GM12878 (cell line): ENCODE data around the gene SPATC1L. TPM values are rescaled to one million over a fixed set of nuclear protein-coding genes. Genes with fewer than 3 reads are reported as not detected.

Experiments used
- ASH2L ChIP-seq: fragments of 300-600, 200-600 bp; sonication (generic); IDR thresholded peaks from 2 replicates; pipeline ENCODE4 v1.6.1; 2017; ENCODE audit warnings: low read depth, mild to moderate bottlenecking, borderline replicate concordance
- ETV6 ChIP-seq, 2 experiments: fragments of 450-650 bp in 1 of 2; IDR thresholded peaks in 1 of 2; conservative IDR thresholded peaks in 1 of 2; 2 replicates each; pipeline ENCODE4 v1.6.1; 2014; ENCODE audit warnings: antibody characterized with exemption in 1 of 2, borderline replicate concordance in 1 of 2, low read depth in 1 of 2, mild to moderate bottlenecking in 1 of 2, moderate library complexity in 1 of 2
- HCFC1 ChIP-seq: fragments of 150-350 bp; IDR thresholded peaks from 2 replicates; pipeline ENCODE4 v1.6.1; 2014; ENCODE audit warnings: low read length
- HDGF ChIP-seq: fragments of 450-650 bp; IDR thresholded peaks from 2 replicates; pipeline ENCODE4 v1.6.1; 2016; ENCODE audit warnings: antibody characterized with exemption
- SUZ12 ChIP-seq: fragments of 200-600 bp; sonication (generic); IDR thresholded peaks from one replicate; pipeline ENCODE4 v1.6.1; 2018; ENCODE audit warnings: antibody characterized with exemption, mild to moderate bottlenecking; ENCODE audit not compliant: unreplicated experiment
- YBX1 ChIP-seq: fragments of 450-650 bp; IDR thresholded peaks from 2 replicates; pipeline ENCODE4 v1.6.1; 2016; ENCODE audit warnings: antibody characterized with exemption
- polyA plus RNA-seq, 11 experiments: library from polyadenylated mRNA; depleted of rRNA in 4 of 11; unstranded in 6 of 11; stranded (reverse) in 5 of 11; fragments of >200 nt; fragmentation: Nextera tagmentation in 4 of 11; fragmentation: Illumina TruSeq in 1 of 11; extraction: Ambion mirVana in 4 of 11; extraction: Trizol in 1 of 11; gene quantifications; 1 replicate in 1 of 11; 2 replicates in 10 of 11; pipeline versions ENCODE4 v1.2.1 to v1.2.3, GENCODE V29; 2011 to 2016; ENCODE audit warnings: inconsistent platforms in 2 of 11, missing spikeins in 2 of 11, low read depth in 1 of 11
- total RNA-seq, 4 experiments: library from RNA; depleted of rRNA in 3 of 4; stranded (reverse); fragments of >200 nt in 3 of 4; fragmentation: Illumina TruSeq in 1 of 4; extraction: Trizol in 1 of 4; gene quantifications; 2 replicates each; pipeline versions ENCODE4 v1.2.1 to v1.2.3, GENCODE V29; 2013 to 2021
- TF ChIP-seq, protein P1 (sequence below): IDR thresholded peaks from 2 replicates; pipeline ENCODE4 v1.6.1; 2011; ENCODE audit warnings: mild to moderate bottlenecking, low read depth, low read length, moderate library complexity; ENCODE audit not compliant: insufficient replicate concordance
- TF ChIP-seq, protein P2 (sequence below): IDR thresholded peaks from 2 replicates; pipeline ENCODE4 v1.6.1; 2011; ENCODE audit warnings: low read depth, mild to moderate bottlenecking, low read length, moderate library complexity, borderline replicate concordance; ENCODE audit errors: extremely low read depth

SPATC1L gene
- total and polyA plus RNA-seq, 10 of the 15 experiments (the other 5 are each of a cell fraction or from before 2014, with no cell fraction given) = 1.4 to 16.0 (median 7.0) TPM; not detected in 2

DNA sequence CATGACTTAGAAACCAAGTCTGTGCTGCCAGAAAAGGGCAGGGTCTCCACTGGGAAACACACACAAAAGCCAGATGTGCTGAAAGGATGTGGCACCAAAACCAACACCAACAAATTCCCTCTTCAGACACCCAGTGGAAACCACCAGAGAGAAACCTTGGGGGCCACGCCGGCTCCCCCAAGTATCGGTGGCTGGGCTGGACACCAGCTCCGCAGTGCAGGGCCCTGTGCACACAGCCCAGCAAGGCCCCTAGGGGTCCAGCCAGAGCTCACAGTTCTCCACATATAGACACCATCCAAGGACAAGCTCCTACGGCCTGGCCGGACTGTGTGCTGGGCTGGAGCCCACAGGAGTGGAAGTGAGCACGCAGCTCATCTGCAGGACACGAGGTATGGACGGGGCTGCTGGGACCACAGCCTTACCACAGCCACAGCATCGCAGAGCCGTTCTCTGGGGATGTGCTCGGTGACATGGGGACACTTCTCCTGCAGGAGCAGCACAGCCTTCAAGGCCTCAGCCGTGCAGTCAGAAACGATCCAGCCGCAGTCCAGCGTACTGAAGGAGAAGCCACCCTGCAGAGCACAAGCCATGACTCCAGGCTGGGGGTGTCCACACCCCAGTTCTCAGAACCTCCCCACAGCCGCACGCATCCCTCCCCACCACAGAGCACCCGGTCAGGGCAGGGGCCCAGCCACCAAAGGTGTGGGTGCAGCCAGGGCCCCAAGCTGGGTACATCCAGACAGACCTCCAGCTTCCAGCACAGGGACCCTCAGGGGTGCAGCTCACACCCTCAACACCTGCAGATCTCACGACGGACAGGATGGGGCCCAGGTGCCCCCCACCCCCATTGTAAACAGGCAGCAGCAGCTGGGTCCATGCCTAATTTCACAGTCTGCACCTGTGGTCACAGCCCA is 23.0 kb upstream of the SPATC1L start (continued):
- TF ChIP-seq HDGF (no peak), ASH2L (no peak), HCFC1 (no peak), SUZ12 (no peak), ETV6 (conservative IDR thresholded peaks at IDR 0.05 in 1 of 2, IDR thresholded peaks at IDR 0.05 in 1 of 2; ENCODE audit: borderline replicate concordance in 1 of 2, low read depth in 1 of 2) (no peak), YBX1 (no peak)
- TF ChIP-seq, protein P1, sequence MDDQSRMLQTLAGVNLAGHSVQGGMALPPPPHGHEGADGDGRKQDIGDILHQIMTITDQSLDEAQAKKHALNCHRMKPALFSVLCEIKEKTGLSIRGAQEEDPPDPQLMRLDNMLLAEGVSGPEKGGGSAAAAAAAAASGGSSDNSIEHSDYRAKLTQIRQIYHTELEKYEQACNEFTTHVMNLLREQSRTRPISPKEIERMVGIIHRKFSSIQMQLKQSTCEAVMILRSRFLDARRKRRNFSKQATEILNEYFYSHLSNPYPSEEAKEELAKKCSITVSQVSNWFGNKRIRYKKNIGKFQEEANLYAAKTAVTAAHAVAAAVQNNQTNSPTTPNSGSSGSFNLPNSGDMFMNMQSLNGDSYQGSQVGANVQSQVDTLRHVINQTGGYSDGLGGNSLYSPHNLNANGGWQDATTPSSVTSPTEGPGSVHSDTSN = no peak
- TF ChIP-seq, protein P2, sequence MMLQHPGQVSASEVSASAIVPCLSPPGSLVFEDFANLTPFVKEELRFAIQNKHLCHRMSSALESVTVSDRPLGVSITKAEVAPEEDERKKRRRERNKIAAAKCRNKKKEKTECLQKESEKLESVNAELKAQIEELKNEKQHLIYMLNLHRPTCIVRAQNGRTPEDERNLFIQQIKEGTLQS = no peak
- TF ChIP-seq, all 136 proteins: peak for 0
